Measurements from ENCODE around the gene FRMD8. TPM values are rescaled to one million over a fixed set of nuclear protein-coding genes. Genes with fewer than 3 reads are reported as not detected.
"Not testable (repeated sequence)": the region's sequence is repeated elsewhere in the genome, so short reads cannot be mapped to it uniquely, and the experiment has no call there.

The FRMD8 gene
- total RNA-seq, 1 donor from 2014 or later, result 238 TPM

GRCh38 chr11:65437436-65438227, 51.2 kb downstream of the FRMD8 start:
- DNase-seq, result peak; percentile 49

- DNase-seq, result peak; percentile 25
Observed at GRCh38 chr11:65438257-65439151, 52.1 kb downstream of the FRMD8 start.

- peak; percentile 37 for DNase-seq
Observed at GRCh38 chr11:65439331-65440181, 53.1 kb downstream of the FRMD8 start.

- peak; percentile 47 for DNase-seq
Observed at GRCh38 chr11:65440831-65441499, 54.5 kb downstream of the FRMD8 start.

GRCh38 chr11:65442842-65443331, 56.5 kb downstream of the FRMD8 start:
- peak; percentile 43 for DNase-seq

- DNase-seq, result peak; percentile 55
Observed at GRCh38 chr11:65444314-65445051, 58.0 kb downstream of the FRMD8 start.

- no peak for DNase-seq
Observed at GRCh38 chr11:65445101-65445603, 58.7 kb downstream of the FRMD8 start.

GRCh38 chr11:65445604-65446445, 59.4 kb downstream of the FRMD8 start:
- peak; percentile 55 for DNase-seq

GRCh38 chr11:65446446-65447277, 60.2 kb downstream of the FRMD8 start:
- DNase-seq, result peak; percentile 49

GRCh38 chr11:65448074-65448417, 61.6 kb downstream of the FRMD8 start:
- DNase-seq, result peak; percentile 29

GRCh38 chr11:65448418-65449105, 62.1 kb downstream of the FRMD8 start:
- peak; percentile 46 for DNase-seq

GRCh38 chr11:65451301-65451700, 64.9 kb downstream of the FRMD8 start:
- DNase-seq, result not testable (repeated sequence)

- DNase-seq, result not testable (repeated sequence)
Observed at GRCh38 chr11:65452259-65452658, 65.8 kb downstream of the FRMD8 start.

- DNase-seq, result peak; percentile 68
Observed at GRCh38 chr11:65452806-65453490, 66.5 kb downstream of the FRMD8 start.

- DNase-seq, result no peak
Observed at GRCh38 chr11:65454311-65454695, 67.9 kb downstream of the FRMD8 start.

GRCh38 chr11:65454696-65455456, 68.4 kb downstream of the FRMD8 start:
- peak; percentile 89 for DNase-seq

- no peak for DNase-seq
Observed at GRCh38 chr11:65456418-65456817, 70.0 kb downstream of the FRMD8 start.

Measured in dermis blood vessel endothelial cell (primary cell).